HG03442 (cell line): ENCODE data around the gene EIF4G3.
"Not testable (repeated sequence)": the region's sequence is repeated elsewhere in the genome, so short reads cannot be mapped to it uniquely, and the experiment has no call there.

Experiments used
- ATAC-seq: cut with Tn5 transposase; IDR thresholded peaks from one replicate; pipeline ENCODE4 v1.9.1; 2021; ENCODE audit warnings: mild to moderate bottlenecking, moderate library complexity; ENCODE audit not compliant: unreplicated experiment

The EIF4G3 gene

GRCh38 chr1:21156019-21156418 is 20.7 kb downstream of the EIF4G3 start:
- no peak for ATAC-seq

DNA sequence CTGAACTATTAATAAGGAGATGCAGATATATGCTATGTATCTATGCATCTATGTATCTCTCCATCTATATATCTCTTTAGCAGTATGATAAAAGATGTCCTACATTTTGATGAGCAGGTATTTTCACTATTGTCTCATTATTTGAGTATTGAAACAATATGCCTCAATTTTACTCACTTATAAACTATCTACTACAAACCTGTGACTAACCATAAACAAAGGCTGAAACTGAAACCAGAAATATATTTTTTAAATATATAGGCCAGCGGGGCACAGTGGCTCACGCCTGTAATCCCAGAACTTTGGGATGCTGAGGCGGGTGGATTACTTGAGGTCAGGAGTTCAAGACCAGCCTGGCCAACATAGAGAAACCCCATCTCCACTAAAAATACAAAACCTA is 22.0 kb downstream of the EIF4G3 start:
- no peak for ATAC-seq

- ATAC-seq = no peak
These were observed 23.3 kb downstream of the EIF4G3 start for GRCh38 chr1:21153388-21153787.

GRCh38 chr1:21152423-21153100 is 24.1 kb downstream of the EIF4G3 start:
- ATAC-seq = no peak

GRCh38 chr1:21149855-21150432 is 26.8 kb downstream of the EIF4G3 start:
- no peak for ATAC-seq

DNA sequence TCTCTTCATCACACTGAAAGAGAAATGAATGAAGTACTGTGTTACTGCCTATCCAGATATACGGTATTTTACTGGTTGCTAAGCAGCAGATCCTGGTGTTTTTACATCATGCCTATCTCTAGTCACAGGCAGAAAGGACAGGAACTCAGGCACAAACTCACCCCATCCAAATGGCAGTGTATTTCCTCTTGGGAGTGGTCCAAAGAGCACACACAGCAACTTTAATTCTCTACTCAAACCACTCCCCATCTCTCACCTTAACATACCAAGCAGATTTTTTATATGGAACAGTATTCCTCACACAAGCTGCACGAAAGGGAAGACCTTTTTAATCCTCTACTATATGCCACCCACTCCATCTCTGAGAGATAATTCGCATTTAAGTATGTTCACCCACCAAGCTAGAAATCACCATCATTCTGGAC is 27.3 kb downstream of the EIF4G3 start:
- no peak for ATAC-seq

DNA sequence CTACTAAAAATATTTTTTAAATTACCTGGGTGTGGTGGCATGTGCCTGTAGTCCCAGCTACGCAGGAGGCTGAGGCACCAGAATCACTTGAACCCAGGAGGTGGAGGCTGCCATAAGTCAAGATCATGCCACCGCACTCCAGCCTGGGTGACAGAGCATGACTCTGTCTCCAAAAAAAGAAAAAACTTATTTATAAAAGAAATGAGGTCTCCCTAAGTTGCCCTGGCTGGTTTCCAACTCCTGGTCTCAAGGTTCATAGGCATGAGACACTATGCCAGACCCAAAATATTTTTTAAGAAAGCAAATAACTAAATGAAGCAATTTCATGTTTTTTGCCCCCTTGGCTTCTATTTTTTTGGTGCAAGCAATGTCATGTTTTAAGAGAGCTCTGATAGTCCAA is 32.9 kb downstream of the EIF4G3 start:
- ATAC-seq = no peak

- ATAC-seq = no peak
These were observed 33.6 kb downstream of the EIF4G3 start for GRCh38 chr1:21143138-21143537.

GRCh38 chr1:21141030-21141429 is 35.7 kb downstream of the EIF4G3 start:
- ATAC-seq = no peak

- no peak for ATAC-seq
These were observed 37.1 kb downstream of the EIF4G3 start for GRCh38 chr1:21139601-21140000.

GRCh38 chr1:21136344-21136743 is 40.4 kb downstream of the EIF4G3 start:
- not testable (repeated sequence) for ATAC-seq

GRCh38 chr1:21131200-21131599 is 45.5 kb downstream of the EIF4G3 start:
- no peak for ATAC-seq

GRCh38 chr1:21129407-21129806 is 47.3 kb downstream of the EIF4G3 start:
- no peak for ATAC-seq

DNA sequence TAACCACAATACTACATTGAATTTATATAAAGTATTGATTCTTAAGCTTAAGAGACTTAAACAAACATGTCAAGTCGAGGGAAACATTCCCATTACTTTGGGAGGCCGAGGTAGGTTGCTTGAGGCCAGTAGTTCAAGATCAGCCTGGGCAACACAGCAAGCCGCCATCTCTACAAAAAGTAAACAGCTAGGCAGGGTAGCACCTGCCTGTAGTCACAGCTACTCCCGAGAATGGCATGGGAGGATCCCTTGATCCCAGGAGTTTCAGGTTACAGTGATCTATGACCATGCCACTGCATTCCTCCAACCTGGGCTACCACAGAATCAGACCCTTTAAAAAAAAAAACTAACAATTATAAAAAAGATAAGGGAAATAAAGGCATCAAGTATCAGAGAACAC is 50.4 kb downstream of the EIF4G3 start:
- ATAC-seq = no peak

GRCh38 chr1:21124846-21125245 is 51.9 kb downstream of the EIF4G3 start:
- ATAC-seq = no peak

GRCh38 chr1:21123287-21123948 is 53.3 kb downstream of the EIF4G3 start:
- no peak for ATAC-seq

DNA sequence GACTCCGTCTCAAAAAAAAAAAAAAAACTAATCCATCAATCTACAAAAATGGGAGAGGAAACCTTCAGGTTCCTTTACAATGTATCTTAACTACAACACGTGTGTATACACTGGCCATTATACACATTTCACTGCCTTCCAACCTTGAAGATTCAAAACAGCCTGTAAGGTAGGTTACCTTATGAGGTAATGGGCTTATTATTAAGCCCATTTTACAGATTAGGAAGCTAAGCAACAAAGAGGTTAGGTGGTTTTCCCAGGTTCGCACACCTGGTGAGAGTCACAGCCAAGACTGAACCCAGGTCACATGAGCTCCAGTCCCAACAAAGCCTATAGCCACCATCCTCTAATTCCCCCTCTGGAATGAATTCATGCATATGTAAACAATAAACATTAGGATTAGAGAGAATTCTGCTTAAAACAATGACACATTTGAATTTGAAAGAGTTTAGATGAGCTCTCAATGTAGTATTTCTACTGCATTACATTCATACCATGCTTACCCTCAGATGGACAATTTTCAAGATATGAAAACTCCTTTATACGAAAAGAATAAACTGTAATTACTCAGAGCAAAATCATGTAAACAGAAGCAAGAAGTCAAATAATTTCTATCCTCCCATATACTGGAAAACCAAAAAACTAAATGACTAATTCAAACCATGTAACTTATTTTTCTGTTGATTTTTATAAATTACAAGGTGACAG is 54.8 kb downstream of the EIF4G3 start:
- ATAC-seq = no peak

DNA sequence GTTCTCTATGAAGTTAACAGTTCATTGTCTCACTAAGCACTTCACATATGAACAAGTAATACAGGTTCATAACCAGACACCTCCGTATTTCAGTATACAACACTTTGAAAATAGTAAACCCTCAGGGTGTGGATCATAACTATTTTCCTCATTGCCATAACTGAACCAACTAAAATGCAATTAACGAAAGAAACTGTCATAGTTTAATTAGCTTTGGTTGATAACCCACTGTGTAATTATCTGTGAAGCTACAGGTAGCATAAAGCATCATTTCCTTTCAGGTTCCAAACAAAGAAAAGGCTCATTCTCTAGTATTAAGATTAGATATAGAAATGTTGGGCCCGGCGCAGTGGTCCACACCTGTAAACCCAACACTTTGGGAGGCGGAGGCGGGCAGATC is 58.5 kb downstream of the EIF4G3 start:
- no peak for ATAC-seq

DNA sequence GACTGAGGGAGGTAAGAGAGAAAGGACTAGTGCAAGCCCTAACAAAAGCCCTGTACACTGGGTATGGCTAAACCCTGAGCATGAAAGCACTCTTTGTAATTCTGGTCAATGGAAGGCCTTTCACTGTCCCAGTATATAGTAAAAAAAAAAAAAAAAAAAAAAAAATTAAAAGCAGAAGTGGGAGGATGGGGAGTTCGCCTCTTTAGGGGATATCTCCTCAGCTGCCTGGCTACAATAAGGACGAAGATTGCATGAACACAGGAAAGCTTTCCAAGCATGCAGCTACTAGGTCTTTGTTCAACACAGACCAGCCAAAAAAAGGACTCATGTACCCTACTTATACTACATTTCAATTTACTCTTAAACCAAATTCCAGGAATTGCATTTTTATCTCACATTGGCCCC is 59.1 kb downstream of the EIF4G3 start:
- ATAC-seq = no peak

- ATAC-seq = no peak
These were observed 59.5 kb downstream of the EIF4G3 start for GRCh38 chr1:21117159-21117558.

DNA sequence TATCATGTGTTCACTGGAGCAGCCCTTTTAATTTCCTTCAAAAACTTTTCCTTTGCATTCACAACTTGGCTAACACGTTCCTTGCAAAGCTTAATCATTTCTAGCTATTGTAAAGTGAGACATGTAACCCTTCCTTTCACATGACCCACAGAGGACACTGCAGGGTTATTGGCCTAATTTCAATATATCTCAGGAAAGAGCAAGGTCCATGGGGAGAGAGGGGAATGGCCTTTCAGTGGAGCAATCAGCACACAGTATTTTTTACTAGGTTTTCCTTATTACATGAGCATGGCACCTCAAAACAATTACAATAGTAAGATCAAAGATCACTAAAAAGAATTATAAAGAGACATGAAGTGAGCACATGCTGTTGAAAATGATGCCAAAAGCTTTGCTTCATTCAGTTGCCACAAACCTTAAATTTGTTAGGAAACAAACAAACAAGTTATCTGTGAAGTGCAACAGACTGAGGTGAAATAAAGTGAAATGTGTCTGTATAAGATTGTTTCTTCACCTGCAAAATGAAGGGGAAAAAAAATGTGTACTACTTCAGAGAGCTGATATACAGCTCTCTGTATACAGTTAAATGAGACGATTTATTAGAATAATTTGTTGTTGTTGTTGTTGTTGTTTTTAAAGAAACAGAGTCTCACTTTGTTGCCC is 61.5 kb downstream of the EIF4G3 start:
- no peak for ATAC-seq
